GM23248 (cell line): ENCODE results near the gene LIME1.

ENCODE experiments used
- EZH2 ChIP-seq: fragments of 200-600 bp; sonication (generic); IDR thresholded peaks from 2 replicates; pipeline ENCODE4 v1.6.1; 2018; ENCODE audit warnings: antibody characterized with exemption, mild to moderate bottlenecking; ENCODE audit not compliant: insufficient read depth, poor library complexity, severe bottlenecking
- EZH2phosphoT487 ChIP-seq: fragments of 200-600 bp; sonication (generic); IDR thresholded peaks from 2 replicates; pipeline ENCODE4 v1.6.1; 2018; ENCODE audit warnings: antibody characterized with exemption, moderate library complexity, mild to moderate bottlenecking, low read depth; ENCODE audit not compliant: insufficient read depth

DNA sequence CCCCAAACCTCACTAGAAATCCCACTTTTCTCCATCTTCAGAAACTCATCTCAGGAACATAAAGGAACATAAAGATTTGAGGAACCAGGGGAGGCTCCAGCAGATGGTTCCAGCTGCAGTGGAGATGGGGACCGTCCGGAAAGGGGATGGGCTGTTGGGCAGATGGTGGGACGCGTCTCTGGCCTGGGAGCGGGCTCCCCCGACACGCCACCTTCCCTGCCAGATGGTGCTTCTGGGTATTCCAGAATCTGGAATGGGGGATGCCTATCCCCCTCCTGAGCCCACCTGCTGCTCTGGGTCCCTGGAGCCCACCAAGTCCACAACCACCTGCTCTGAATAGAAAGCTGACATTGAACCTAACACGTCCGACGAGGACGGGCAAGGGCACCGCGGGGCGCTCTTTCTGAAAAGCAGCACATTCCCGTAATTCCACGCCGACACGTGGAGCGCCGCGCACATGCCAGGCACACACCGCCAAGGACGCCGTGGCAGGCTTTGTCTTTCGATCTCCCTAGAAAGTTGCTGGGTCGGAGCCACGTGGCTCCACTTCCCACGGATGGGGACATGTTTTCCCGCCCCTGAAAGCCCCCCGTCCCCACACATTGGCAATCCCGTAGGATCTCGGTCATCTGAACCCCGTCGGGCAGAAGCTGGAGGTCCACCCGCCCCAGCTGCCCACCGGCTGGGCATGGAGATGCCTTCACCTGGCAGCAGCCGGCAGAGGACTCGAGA, 30.4 kb downstream of the LIME1 start:
- TF ChIP-seq EZH2 (no peak), EZH2phosphoT487 (no peak)
